Natural killer cell treated with Interleukin-12 subunit alpha and Interleukin-12 subunit beta and Interleukin-15 and Interleukin-18, amount 100 ng/mL, for 72 hours (primary cell): ENCODE measurements around the gene TMPRSS11F. TPM values are rescaled to one million over a fixed set of nuclear protein-coding genes. Genes with fewer than 3 reads are reported as not detected.

Experiments used
- ATAC-seq, 2 donors: fragments of 150-1000 bp; cut with Tn5 transposase in 1 of 2; sonication (Bioruptor Pico), chemical (Tn5 transposase) in 1 of 2; 2 replicates each; pipeline ENCODE4 v1.10.0; 2021
- DNase-seq: peaks from one replicate; pipeline ENCODE4 v3.0.0; 2022; ENCODE audit warnings: low spot score
- H3K27ac Mint-ChIP-seq, 2 donors: 1 replicate in 1 of 2; 2 replicates in 1 of 2; pipeline ENCODE4 v1.8.0; 2022; ENCODE audit warnings: mixed read lengths in 2 of 2, mild to moderate bottlenecking in 1 of 2, moderate library complexity in 1 of 2
- H3K27me3 Mint-ChIP-seq, 2 donors: 1 replicate in 1 of 2; 2 replicates in 1 of 2; pipeline ENCODE4 v1.8.0; 2022; ENCODE audit warnings: mixed read lengths in 2 of 2
- H3K36me3 Mint-ChIP-seq: one replicate; pipeline ENCODE4 v1.8.0; 2022; ENCODE audit warnings: mixed read lengths
- H3K4me1 Mint-ChIP-seq, 2 donors: 1 replicate in 1 of 2; 2 replicates in 1 of 2; pipeline ENCODE4 v1.8.0; 2022; ENCODE audit warnings: low read depth in 2 of 2, mixed read lengths in 2 of 2, mild to moderate bottlenecking in 1 of 2
- H3K4me3 Mint-ChIP-seq: one replicate; pipeline ENCODE4 v1.8.0; 2022; ENCODE audit warnings: mixed read lengths
- H3K9me3 Mint-ChIP-seq: 2 replicates; pipeline ENCODE4 v1.8.0; 2022; ENCODE audit warnings: mixed read lengths
- total RNA-seq, 2 donors: library from RNA; stranded (reverse); gene quantifications; one replicate each; pipeline ENCODE4 v1.2.3, GENCODE V29; 2022

The TMPRSS11F gene
- total RNA-seq, 2 donors from 2014 or later = not detected

GRCh38 chr4:68038272-68038671 is 91.4 kb downstream of the TMPRSS11F start:
- Mint-ChIP-seq H3K27me3 (no peaks in the 10 kb centered on the region), H3K4me3 (no peak overlapping the region), H3K36me3 (no peaks in the 10 kb centered on the region), H3K9me3 (peaks cover under 1% of the 10 kb centered on the region), H3K4me1 (no peaks in the 10 kb centered on the region), H3K27ac (no peak overlapping the region)
- no peak for ATAC-seq
- no peak for DNase-seq

- ATAC-seq (no peak), DNase-seq (no peak)
- no peak overlapping the region for H3K27ac Mint-ChIP-seq
- H3K36me3 Mint-ChIP-seq = no peaks in the 10 kb centered on the region
- peaks cover 2% of the 10 kb centered on the region for H3K9me3 Mint-ChIP-seq
- no peak overlapping the region for H3K4me3 Mint-ChIP-seq
- H3K4me1 Mint-ChIP-seq = no peaks in the 10 kb centered on the region
- H3K27me3 Mint-ChIP-seq = peaks cover 0 to 9% of the 10 kb centered on the region in 2 donors
Measured at GRCh38 chr4:68021185-68021584, 108.5 kb downstream of the TMPRSS11F start.

GRCh38 chr4:68011684-68012083 is 118.0 kb downstream of the TMPRSS11F start:
- Mint-ChIP-seq H3K27me3 (no peaks in the 10 kb centered on the region), H3K4me3 (no peak overlapping the region), H3K4me1 (no peaks in the 10 kb centered on the region), H3K9me3 (no peaks in the 10 kb centered on the region), H3K27ac (no peak overlapping the region), H3K36me3 (no peaks in the 10 kb centered on the region)
- ATAC-seq (no peak), DNase-seq (no peak)

Other genes with a start within 250 kb of the TMPRSS11F start
- gene TMPRSS11D, start 245.9 kb downstream of the TMPRSS11F start, total RNA-seq = not detected
- gene TMPRSS11A, start 166.4 kb downstream of the TMPRSS11F start, total RNA-seq = not detected
- not detected for gene TMPRSS11B, start 115.8 kb upstream of the TMPRSS11F start, total RNA-seq
- gene YTHDC1, start 220.2 kb upstream of the TMPRSS11F start, total RNA-seq = 10 to 100 TPM; 86.0 to 91.7 TPM